ENCODE results near the gene DRG2.

DNA sequence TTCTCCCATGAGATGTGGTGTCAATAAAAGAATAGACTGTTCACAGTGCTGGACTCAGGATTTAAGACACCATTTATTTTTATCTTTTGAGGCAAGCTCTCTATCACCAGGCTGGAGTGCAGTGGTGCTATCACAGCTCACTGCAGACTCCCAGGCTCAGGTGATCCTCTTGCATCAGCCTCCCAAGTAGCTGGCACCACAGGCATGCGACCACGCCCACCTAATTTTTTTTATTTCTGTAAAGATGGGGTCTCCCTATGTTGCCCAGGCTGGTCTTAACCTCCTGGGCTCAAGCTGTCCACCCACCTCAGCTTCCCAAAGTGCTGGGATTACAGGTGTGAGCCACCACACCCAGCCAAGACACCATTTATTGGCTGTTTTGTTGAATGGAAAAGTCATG is 18.6 kb upstream of the DRG2 start:
- no peak for TF ChIP-seq POLR2A (IDR thresholded peaks at IDR 0.05; ENCODE audit: low read depth, low read length)
- TF ChIP-seq, protein P1, sequence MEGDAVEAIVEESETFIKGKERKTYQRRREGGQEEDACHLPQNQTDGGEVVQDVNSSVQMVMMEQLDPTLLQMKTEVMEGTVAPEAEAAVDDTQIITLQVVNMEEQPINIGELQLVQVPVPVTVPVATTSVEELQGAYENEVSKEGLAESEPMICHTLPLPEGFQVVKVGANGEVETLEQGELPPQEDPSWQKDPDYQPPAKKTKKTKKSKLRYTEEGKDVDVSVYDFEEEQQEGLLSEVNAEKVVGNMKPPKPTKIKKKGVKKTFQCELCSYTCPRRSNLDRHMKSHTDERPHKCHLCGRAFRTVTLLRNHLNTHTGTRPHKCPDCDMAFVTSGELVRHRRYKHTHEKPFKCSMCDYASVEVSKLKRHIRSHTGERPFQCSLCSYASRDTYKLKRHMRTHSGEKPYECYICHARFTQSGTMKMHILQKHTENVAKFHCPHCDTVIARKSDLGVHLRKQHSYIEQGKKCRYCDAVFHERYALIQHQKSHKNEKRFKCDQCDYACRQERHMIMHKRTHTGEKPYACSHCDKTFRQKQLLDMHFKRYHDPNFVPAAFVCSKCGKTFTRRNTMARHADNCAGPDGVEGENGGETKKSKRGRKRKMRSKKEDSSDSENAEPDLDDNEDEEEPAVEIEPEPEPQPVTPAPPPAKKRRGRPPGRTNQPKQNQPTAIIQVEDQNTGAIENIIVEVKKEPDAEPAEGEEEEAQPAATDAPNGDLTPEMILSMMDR (IDR thresholded peaks at IDR 0.05 in 2 of 3, conservative IDR thresholded peaks at IDR 0.05 in 1 of 3; ENCODE audit: control insufficient read depth in 2 of 3, extremely low read depth in 1 of 3, insufficient read depth in 1 of 3, low read depth in 3 of 3, low read length in 3 of 3) = no peak
